Endothelial cell of umbilical vein (primary cell): ENCODE data around the gene MAP1LC3B2. TPM values are rescaled to one million over a fixed set of nuclear protein-coding genes. Genes with fewer than 3 reads are reported as not detected.

ENCODE experiments used
- BruUV-seq: library from RNA; stranded (reverse); fragments of 400-500 nt; replicated peaks from 2 replicates; lab custom pipeline; 2021; lab: Mats Ljungman, UMichigan
- CTCF ChIA-PET: fragments of 300-600, 350-600 bp; sonication (Branson Sonifier 250); formaldehyde crosslinking; loops from one replicate; lab custom pipeline; 2021; ENCODE audit warnings: antibody characterized with exemption, inconsistent platforms; lab: Charles Lee
- POLR2A ChIA-PET: fragments of 300-600, 350-600 bp; sonication (Branson Sonifier 250); formaldehyde crosslinking; loops from one replicate; lab custom pipeline; 2021; ENCODE audit warnings: antibody characterized with exemption, inconsistent platforms; lab: Charles Lee
- DNase-seq: peaks from one replicate; pipeline ENCODE4 v3.0.0-alpha.2; 2011; ENCODE audit warnings: low read depth, low spot score
- FAIRE-seq: peaks from 2 replicates; lab custom pipeline; 2011; peaks lifted over from hg19 to GRCh38; lab: Jason Lieb, UNC
- H2AFZ ChIP-seq: 2 replicates; pipeline ENCODE4 v1.6.0; 2012; ENCODE audit warnings: low read depth, low read length, control low read depth, inconsistent platforms
- H3K27ac ChIP-seq: 2 replicates; pipeline ENCODE4 v1.5.1; 2011; ENCODE audit warnings: low read depth, mild to moderate bottlenecking, control low read depth, low read length, moderate library complexity; ENCODE audit not compliant: insufficient read depth
- H3K27me3 ChIP-seq, 2 experiments: 2 replicates each; pipeline versions ENCODE4 v1.6.0 to v1.6.1; 2011; ENCODE audit warnings: low read length in 2 of 2, mixed read lengths in 1 of 2; ENCODE audit not compliant: control insufficient read depth in 2 of 2, insufficient read depth in 2 of 2
- H3K36me3 ChIP-seq, 2 experiments: 2 replicates in 1 of 2; 3 replicates in 1 of 2; pipeline ENCODE4 v1.5.1; 2011; ENCODE audit warnings: low read length in 2 of 2, mild to moderate bottlenecking in 1 of 2, moderate library complexity in 1 of 2; ENCODE audit not compliant: control insufficient read depth in 2 of 2, insufficient read depth in 2 of 2; ENCODE audit errors: extremely low read depth in 1 of 2
- H3K4me1 ChIP-seq: 3 replicates; pipeline ENCODE4 v1.5.1; 2011; ENCODE audit warnings: mild to moderate bottlenecking, low read length; ENCODE audit not compliant: control insufficient read depth, insufficient read depth; ENCODE audit errors: extremely low read depth
- H3K4me2 ChIP-seq: 2 replicates; pipeline ENCODE4 v1.6.1; 2011; ENCODE audit warnings: low read length, control low read depth, mixed read lengths; ENCODE audit not compliant: insufficient read depth
- H3K4me3 ChIP-seq, 3 experiments: fragments of 200-600 bp in 1 of 3; sonication (generic), shearing (Covaris generic) in 1 of 3; replicated peaks in 1 of 3; 2 replicates each; pipeline ENCODE4 v1.5.1; 2011 to 2016; ENCODE audit warnings: control low read depth in 3 of 3, low read length in 3 of 3, mild to moderate bottlenecking in 2 of 3, inconsistent platforms in 1 of 3, low read depth in 1 of 3, moderate library complexity in 1 of 3; ENCODE audit not compliant: insufficient read depth in 1 of 3
- H3K79me2 ChIP-seq: 2 replicates; pipeline ENCODE4 v1.6.0; 2012; ENCODE audit warnings: low read length, inconsistent platforms; ENCODE audit not compliant: control insufficient read depth, insufficient read depth
- H3K9ac ChIP-seq: replicated peaks from 2 replicates; pipeline ENCODE3; 2011; ENCODE audit warnings: low read length, control low read depth; ENCODE audit not compliant: insufficient read depth; ENCODE audit errors: extremely low read depth
- H3K9me1 ChIP-seq: replicated peaks from 3 replicates; pipeline ENCODE4 v1.6.0; 2011; ENCODE audit warnings: mild to moderate bottlenecking, low read length; ENCODE audit not compliant: control insufficient read depth, insufficient read depth; ENCODE audit errors: extremely low read depth
- H3K9me3 ChIP-seq: replicated peaks from 2 replicates; pipeline ENCODE4 v1.5.1; 2012; ENCODE audit warnings: low read length, inconsistent platforms; ENCODE audit not compliant: control insufficient read depth, insufficient read depth
- H4K20me1 ChIP-seq: replicated peaks from 2 replicates; pipeline ENCODE3; 2011; ENCODE audit warnings: mild to moderate bottlenecking, low read length; ENCODE audit not compliant: control insufficient read depth, insufficient read depth; ENCODE audit errors: extremely low read depth
- CTCF ChIP-seq, 2 donors: IDR thresholded peaks; 1 replicate in 1 of 2; 2 replicates in 1 of 2; pipeline ENCODE4 v1.5.1; 2011; ENCODE audit warnings: low read length in 2 of 2, mild to moderate bottlenecking in 2 of 2, moderate library complexity in 2 of 2, control low read depth in 1 of 2, inconsistent platforms in 1 of 2, low read depth in 1 of 2; ENCODE audit not compliant: insufficient read depth in 1 of 2; ENCODE audit errors: extremely low read depth in 1 of 2
- EZH2 ChIP-seq: IDR thresholded peaks from 2 replicates; pipeline ENCODE4 v1.6.1; 2012; ENCODE audit warnings: borderline replicate concordance, low read depth, mild to moderate bottlenecking, moderate library complexity, low read length, inconsistent platforms; ENCODE audit not compliant: severe bottlenecking
- FOS ChIP-seq: IDR thresholded peaks from 2 replicates; pipeline ENCODE4 v1.6.1; 2011; ENCODE audit warnings: mild to moderate bottlenecking, low read length, moderate library complexity, borderline replicate concordance; ENCODE audit not compliant: insufficient read depth
- GATA2 ChIP-seq: IDR thresholded peaks from 2 replicates; pipeline ENCODE4 v1.7.0; 2011; ENCODE audit warnings: low read depth, mild to moderate bottlenecking, moderate library complexity, mixed read lengths, low read length; ENCODE audit not compliant: insufficient read length, insufficient read depth
- JUN ChIP-seq: IDR thresholded peaks from 2 replicates; pipeline ENCODE4 v1.6.1; 2011; ENCODE audit warnings: borderline replicate concordance, low read depth; ENCODE audit not compliant: insufficient read length, insufficient read depth
- MAX ChIP-seq: IDR thresholded peaks from 2 replicates; pipeline ENCODE4 v1.6.1; 2011; ENCODE audit not compliant: insufficient read depth, insufficient read length
- MYC ChIP-seq: IDR thresholded peaks from one replicate; pipeline ENCODE4 v1.6.1; 2011; ENCODE audit warnings: mild to moderate bottlenecking, low read depth, low read length
- POLR2A ChIP-seq: IDR thresholded peaks from 2 replicates; pipeline ENCODE4 v1.6.1; 2012; ENCODE audit warnings: low read depth, mild to moderate bottlenecking, control low read depth, low read length
- POLR2AphosphoS5 ChIP-seq: IDR thresholded peaks from 2 replicates; pipeline ENCODE4 v1.6.1; 2012; ENCODE audit warnings: low read depth, mild to moderate bottlenecking, control low read depth, low read length, moderate library complexity; ENCODE audit not compliant: insufficient read depth
- dilution Hi-C: fragments of 300-500 bp; cut with MboI; formaldehyde crosslinking; loops from one replicate; pipeline ENCODE4 v1.15.0; 2019; ENCODE audit warnings: low sequenced_read_pairs; ENCODE audit not compliant: extremely low pct_ligation_motif_present
- intact Hi-C: fragments of 100-400 bp; cut with micrococcal nuclease; formaldehyde crosslinking; loops from one replicate; pipeline ENCODE4 v1.10.0; 2022
- polyA plus RNA-seq, 4 experiments: library from polyadenylated mRNA; depleted of rRNA in 3 of 4; stranded (reverse) in 3 of 4; unstranded in 1 of 4; fragments of >200 nt; gene quantifications; 2 replicates each; pipeline versions ENCODE4 v1.2.1 to v1.2.3, GENCODE V29; 2011 to 2012; ENCODE audit warnings: missing spikeins in 1 of 4
- total RNA-seq: library from RNA; stranded (reverse); gene quantifications from 2 replicates; pipeline ENCODE4 v1.2.3, GENCODE V29; 2021

Gene MAP1LC3B2
- total and polyA plus RNA-seq, 2 donors (not counting 3 experiments of a cell fraction or from before 2014, with no cell fraction given): 0.32 to 4.1 TPM

GRCh38 chr12:116595186-116595585 is 36.0 kb downstream of the MAP1LC3B2 start:
- Histone ChIP-seq H3K9ac (no peak overlapping the region), H3K79me2 (no peaks in the 10 kb centered on the region), H3K27me3 (no peaks in the 10 kb centered on the region), H3K36me3 (no peaks in the 10 kb centered on the region), H3K27ac (no peak overlapping the region), H3K9me1 (no peaks in the 10 kb centered on the region), H3K9me3 (no peaks in the 10 kb centered on the region), H4K20me1 (no peaks in the 10 kb centered on the region), H3K4me3 (no peak overlapping the region), H2AFZ (no peak overlapping the region), H3K4me2 (no peak overlapping the region), H3K4me1 (peaks cover 7% of the 10 kb centered on the region)
- ChIA-PET CTCF (no interaction called here), POLR2A (no interaction called here)
- BruUV-seq: no TSS peak
- TF ChIP-seq POLR2AphosphoS5: no peak
- no peak for TF ChIP-seq MYC
- no peak for TF ChIP-seq GATA2
- no peak for TF ChIP-seq JUN
- no peak for TF ChIP-seq EZH2
- no peak for TF ChIP-seq POLR2A
- TF ChIP-seq MAX: no peak
- TF ChIP-seq CTCF (IDR thresholded peaks at IDR 0.05; ENCODE audit: extremely low read depth in 1 of 2, insufficient read depth in 1 of 2, low read depth in 1 of 2, low read length in 2 of 2): no peak
- TF ChIP-seq FOS: no peak
- no peak for DNase-seq
- intact Hi-C loops (loop anchor here (5.0 kb wide), 1 partner anchor 578 kb away; no protein-coding TSS in a partner anchor), dilution Hi-C loops (no loop called here)
- no peak for FAIRE-seq
